ENCODE data around the gene SYNPO2.

Gene SYNPO2

DNA sequence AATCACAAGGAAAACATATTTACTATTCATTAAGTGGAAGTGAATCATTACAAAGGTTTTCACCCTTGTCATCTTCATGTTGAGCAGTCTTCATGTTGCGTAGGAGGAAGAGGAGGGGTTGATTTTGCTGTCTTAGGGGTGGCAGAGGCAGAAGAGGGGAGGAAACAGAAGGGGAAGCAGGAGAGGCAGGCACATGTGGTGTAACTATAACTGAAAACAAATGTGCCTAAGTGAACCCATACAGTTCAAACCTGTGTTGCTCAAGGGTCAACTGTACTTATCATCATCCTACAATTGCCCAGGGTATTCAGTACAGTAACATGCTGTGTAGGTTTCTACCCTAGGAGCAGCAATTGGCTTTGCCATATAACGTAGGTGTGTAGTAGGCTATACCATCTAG, 47.2 kb downstream of the SYNPO2 start:
- no peak for DNase-seq

DNA sequence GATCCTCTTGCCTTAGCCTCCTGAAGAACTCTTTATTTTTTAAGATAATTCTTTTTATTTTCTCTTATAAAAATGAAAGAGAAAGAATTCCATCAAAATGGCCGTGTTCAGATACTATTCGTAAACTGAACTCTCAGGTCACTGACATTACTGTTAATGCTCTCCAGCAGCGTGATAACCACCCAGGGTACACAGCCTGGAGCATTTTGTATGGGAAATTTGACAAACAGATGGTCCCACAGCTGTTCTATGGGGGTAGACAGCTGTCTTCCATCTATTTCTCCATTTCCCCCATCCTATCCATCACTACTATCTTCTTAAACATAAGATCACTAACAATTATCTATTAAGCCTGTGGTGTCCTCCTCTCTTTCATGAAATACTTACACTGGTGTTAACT, 47.8 kb downstream of the SYNPO2 start:
- DNase-seq, result no peak

DNA sequence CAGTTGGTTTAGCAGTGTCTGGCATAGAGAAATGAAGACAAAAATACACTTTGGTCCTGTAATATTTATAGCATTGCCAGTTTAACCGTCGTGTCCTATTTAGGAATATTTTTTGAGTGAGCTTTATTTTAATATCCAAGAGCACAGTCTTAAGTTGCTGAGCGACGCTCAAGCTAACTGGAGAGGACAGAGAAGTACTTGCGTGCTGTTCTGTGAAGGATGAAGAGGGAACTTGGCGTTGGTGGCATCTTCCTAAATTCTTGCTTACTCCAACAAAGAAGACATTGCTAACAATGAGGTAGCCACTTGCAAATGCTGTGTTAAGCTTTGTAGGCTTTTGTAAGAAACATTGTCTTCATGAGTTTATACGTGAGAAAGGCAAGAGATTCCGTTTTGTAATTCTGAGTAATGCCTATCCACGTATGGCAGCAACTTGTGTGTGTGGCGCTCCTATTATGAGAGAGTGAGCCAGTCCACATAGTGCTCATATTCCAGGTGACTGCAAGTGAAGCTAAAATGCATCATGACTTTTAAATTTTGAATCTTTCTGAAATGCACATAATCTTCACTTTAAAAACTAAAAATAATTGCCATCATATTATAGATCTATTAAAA, 50.6 kb downstream of the SYNPO2 start:
- no peak for DNase-seq

DNA sequence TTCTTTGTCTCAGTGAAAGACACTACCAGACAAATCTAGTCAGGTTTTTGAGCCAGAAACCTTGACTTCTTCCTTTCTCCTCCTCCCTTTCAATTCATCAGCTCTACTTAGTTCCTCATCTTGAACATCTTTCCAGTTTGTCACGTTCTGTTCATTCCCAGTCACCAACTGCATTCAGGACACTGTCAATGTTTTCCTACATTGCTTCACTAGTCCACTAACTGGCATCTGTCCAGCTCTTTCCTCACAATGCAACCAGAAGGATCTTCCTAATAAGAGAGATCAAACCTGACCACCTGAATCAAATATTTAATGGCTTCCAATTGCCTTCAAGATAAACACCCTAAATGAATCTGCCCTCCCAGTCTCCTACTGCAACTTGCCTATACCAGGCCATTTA, 52.5 kb downstream of the SYNPO2 start:
- DNase-seq, result no peak

DNA sequence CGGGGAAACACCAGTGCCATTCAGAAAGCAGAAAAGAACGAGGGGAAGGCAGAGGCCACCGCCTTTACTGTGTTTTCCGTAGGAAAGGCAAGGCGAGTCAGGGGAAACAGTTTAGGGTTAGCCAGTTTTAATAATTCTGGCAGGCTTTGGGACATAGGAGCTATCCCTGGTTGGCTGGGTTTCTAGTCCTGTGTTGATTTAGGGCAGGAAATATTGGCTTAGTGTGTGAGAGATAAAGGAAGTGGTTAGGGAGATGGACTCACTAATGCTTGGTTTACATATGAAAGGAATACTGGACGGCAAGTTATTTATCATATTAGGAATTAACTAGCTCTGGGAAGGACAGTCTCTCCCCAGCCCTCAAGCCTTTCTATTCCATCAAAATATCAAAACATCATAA, 53.1 kb downstream of the SYNPO2 start:
- DNase-seq, result no peak

DNA sequence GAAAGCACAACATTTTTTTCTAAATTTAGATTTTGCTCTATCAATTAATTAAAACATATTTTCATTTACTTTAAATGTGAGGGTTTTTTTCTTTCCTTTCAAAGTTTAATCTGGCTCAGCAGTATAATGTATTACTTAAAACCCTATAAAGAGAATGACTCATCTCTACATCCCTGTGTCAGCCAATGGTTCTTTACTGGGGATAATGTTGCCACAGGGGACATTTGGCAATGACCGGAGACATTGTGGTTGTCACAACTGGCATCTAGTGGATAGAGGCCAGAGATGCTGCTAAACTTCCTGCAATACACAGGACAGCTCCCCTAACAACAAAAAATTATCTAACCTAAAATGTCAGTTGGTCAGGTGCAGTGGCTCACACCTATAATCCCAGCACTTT, 53.8 kb downstream of the SYNPO2 start:
- DNase-seq, result no peak

DNA sequence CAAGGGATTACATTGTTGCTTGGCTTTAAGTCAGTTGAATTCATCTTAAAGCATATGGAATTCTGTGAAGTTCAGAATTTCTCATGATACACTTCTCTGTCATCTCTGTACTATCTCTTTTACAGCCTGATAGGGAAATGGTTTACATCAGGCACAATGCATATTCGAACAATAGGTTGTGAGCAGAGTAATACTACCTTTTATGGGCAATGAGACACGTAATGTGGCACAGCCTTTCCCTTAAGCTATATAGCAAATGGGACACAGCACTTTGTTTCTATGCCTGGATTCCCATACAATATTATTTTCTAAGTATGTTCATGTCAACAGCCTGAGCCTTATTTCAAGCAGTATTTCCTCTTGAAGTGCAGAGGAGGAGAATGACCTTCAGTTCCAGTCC, 58.4 kb downstream of the SYNPO2 start:
- DNase-seq, result no peak

DNA sequence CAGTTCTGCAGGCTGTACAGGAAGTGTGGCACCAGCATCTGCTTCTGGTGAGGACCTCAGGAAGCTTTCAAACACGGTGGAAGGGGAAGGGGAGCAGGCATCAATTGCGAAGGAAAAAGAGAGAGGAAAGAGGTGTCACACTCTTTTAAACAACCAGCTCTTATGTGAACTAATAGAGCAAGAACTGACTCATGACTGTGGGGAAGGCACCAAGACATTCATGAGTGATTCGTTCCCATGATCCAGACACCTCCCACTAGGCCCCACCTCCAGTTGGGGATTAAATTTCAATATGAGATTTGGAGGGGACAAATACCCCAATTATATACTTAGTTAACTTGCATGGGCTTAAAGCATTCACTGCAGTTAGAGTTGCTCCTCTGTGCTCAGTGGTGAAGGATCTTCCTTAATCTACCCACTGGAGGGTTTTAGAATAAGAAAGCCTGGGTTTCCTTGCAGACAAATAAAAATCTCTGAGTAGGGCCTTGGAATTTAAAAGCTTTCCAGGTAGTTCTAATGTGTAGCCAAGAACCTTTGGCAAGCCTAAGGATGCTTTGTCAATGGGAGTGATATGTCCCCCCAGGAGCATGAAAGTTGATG, 60.0 kb downstream of the SYNPO2 start:
- DNase-seq, result no peak

DNA sequence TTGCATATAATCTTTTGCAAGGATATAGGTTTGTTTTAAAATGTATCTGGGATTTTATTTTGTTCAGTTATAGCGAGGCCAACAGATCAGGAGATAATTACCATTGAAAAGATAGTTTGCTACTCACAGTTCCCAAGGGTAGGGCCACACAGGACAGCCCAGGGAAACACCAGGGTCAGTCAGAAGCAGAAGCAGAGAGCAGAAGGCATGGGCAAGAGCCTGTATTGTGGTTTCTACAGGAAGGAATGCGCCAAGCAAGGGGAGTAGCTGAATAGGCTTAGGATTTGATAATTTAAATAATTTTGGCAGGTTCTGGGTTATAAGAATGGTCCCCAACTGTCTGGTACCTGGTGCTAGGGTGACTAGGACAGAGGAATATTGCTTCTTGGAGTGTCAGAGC, 61.6 kb downstream of the SYNPO2 start:
- DNase-seq, result no peak

DNA sequence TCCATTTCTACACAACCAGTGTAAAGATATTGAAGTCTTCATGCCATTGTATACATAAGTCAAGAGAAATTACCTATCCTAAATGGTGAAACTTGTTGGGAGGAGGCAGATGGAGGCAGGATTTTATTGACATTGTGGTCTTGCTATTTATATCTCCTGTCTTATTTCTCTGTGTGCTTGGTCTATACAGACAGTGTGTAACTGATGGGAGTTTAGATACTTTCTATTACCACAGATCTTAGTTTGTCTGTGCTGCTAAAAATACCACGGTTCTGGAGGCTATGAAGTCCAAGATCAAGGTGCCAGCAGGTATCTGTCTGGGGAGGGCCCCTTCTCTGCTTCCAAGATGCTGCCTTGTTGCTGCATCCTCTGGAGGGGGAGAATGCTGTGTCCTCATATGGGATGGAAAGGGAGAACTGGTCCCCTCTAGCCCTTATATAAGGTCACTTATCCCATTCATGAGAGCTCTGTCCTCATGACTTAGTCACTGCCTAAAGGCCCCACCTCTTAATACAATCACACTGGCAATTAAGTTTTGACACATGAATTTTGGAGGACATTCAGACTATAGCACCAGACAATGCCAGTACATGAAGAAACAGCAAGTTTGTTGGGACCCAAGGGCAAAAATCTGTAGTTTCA, 62.4 kb downstream of the SYNPO2 start:
- no peak for DNase-seq

DNA sequence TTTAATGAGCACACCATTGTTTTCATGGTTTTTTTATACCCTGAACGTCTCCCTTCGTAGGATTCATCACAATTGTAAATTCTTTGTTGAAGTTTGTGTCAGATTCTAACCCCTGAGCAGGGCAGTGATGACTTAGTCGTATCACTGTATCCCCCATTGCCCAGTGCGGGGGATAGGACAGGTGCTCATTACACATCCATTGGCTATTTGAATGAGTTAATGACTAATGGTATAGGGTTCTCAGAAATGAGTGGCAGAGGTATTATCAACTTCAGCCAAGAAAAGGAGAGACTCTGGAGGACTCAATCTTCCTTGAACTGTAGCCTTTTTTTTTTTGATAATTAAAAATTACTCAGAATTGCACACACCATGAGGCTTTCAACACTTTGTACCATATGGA, 64.6 kb downstream of the SYNPO2 start:
- DNase-seq, result no peak

DNA sequence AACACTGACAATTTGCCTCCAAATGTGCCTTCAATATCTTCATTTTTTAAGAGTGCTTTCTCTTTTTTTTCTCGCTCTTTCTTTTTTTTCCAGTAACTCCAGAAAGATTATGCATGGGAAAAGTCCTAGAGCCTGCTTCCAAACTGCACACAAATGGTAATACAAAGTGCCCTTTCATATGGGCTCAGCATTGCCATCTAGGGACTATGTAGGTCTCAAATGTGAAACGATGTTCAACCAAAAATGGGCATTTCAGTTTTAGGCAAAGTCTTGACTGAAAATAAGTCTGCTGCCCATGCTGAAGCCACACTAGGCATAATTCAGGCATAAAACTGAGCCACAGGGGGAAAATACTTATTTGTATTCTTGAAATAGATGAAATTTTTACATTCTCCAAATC, 65.6 kb downstream of the SYNPO2 start:
- DNase-seq, result no peak

DNA sequence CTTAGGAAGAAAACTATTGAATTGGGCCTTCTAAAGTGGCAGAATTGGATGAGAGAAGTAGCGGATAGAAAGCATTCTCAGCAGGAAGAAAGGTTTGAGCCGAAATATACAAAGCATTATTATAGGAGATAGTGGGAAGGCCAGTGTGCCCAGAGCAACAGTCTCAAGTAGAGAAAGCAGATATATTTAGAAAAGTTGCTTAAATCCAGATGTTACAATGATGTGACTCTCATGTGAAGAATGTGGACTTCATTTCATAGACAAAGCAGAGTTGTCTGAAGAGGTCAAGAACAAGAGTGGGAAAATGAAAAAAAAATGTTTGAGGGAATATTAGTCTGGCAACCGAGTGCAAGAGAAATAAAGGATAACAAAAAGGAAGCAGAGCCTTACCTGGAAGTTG, 66.9 kb downstream of the SYNPO2 start:
- DNase-seq, result no peak

DNA sequence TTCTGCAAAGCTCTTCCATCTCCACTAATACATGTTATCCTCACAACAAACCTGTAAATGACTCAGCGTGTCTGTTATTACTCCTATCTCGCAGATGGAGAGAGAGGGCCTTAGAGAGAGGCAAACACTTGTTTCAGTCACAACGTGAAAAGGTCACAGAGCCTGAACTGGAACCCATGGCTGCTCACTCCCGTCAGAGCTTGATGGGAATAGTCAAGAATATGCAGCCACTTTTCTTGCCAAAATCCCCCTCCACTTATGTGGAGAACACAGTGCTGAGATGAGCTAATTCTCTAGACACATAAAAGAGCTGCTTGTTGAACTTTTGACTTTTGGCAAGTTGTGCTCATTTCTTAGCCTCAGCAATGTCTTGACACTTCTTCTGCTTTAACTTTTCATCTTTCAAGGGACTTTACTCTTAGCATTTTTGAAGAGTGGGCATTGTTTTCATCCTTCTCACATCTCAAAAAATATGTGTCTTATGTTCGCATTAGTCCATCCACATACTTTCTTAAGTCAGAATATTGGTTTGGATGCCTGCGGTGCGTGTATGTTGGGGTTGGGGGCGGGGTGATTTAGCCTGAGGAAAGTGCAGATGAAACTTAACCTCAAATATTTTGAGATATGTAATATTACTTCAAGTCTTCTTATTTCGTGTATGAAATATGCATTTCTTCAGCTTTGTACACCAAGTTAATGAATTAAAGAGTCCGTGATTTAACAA, 69.2 kb downstream of the SYNPO2 start:
- no peak for DNase-seq

DNA sequence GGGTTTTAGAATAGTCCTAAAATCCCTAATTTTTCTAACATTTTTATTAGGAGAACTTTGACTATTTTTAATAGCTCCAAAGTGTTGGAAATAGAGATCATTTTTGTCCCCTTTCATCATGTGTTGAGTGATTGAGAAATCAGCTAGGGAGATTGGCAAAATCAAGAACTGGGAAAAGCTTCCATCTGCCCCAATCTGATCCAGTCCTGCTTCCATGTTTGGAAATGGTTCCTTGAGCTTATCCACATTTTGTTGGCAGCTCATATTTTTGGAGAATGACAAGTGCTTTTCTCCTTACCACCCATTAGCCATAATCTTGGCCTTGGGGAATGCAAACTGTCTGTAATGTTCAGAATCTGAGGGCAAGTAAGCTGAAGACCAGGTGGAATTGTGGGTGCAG, 73.9 kb downstream of the SYNPO2 start:
- no peak for DNase-seq

DNA sequence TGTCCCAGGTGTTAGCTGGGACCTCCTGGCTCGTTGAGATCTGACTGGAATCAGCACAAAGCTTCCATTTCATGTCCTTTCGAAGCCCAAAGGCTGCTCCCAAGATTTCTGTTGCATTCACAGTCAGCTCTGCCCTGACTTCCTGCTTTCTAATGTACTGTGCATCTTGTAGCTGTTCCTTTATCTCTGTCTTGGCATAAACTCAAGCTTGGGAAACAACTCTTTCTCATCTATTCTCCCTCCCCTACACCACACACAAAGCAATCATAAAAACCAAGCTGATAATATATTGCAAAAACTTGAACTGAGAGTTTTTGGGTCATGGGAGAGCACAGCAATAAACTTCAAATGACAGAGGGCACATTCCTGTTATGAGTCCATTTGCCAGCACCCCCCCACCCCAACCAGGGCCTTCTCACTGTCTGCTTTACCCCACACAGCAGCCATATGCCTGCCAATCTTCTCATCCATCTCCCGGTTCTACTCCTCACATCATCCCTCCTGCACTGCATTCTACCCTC, 76.3 kb downstream of the SYNPO2 start:
- no peak for DNase-seq

DNA sequence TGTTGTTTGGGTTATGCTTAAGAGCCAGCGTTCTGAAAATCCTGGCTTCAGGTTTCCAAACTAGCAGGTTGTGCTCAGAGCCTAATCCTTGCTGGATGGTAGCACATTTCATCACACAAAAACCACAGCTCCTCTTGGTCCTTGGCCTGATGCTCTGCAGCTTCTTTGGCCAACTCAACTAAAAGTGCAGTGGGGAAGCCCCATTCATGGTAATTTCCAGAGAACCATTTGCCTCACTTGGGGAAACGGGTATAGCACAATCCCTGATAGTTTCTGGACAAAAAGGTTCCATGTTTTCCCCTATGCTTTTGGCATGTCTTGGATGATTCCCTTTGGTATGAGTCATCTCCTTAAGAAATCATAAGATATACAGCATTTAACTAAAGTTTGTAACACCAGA, 78.7 kb downstream of the SYNPO2 start:
- no peak for DNase-seq

DNA sequence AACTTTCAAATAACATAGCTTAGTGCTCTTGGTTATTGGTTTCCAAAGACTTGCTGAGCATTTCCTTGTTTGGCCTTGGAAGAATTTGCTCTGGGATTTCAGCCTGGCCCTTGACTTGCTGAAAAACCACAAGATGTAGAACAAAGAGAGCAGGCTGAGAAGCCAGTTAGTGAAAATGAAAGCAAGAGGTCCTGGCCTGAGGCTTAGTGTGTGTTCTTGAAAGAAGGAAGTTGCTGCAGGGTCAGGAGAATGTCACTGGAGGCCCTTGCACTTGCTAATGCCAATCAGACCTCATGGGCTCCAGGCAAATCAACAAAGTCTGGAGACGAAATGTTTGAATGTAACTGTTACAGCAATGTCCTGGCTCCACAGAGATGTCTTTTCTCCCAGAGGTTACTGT, 79.4 kb downstream of the SYNPO2 start:
- DNase-seq, result peak; percentile 94

DNA sequence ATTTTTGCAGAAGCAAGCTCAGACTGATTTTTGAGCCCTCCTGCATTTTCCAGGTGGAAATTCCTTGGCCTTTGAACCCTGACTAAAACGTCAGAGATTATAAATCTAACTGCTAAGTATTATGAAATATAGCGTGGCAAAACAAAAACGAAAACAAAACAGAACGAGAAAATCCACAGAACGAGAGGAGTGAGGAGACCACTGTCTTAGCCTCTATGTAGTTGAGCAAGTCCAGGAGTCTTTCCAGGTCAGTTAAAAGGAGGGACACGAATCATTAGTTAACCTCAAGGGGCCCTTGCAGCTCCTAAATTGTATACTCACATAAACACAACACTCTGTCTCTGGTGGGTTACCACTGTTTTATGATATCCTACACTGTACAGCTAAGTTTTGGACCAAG, 80.2 kb downstream of the SYNPO2 start:
- no peak for DNase-seq

DNA sequence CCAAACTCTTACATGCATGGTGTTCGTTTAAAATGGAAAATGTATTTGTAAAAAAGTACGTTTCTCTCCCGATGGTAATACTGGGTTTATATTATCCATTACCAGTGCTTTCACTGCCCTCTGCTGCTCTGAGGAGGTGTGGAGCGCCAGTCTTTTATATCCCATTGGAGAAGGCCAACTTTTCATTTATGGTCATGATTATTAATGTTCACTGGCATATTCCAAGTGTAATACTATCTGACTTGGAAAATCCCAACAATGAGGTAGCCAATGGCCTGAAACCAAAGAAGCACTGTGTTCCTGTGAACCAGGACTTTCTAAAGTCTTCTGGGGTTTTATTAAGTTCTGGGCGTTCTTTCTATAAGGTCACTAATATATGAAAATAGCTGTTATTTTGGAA, 80.7 kb downstream of the SYNPO2 start:
- no peak for DNase-seq

DNA sequence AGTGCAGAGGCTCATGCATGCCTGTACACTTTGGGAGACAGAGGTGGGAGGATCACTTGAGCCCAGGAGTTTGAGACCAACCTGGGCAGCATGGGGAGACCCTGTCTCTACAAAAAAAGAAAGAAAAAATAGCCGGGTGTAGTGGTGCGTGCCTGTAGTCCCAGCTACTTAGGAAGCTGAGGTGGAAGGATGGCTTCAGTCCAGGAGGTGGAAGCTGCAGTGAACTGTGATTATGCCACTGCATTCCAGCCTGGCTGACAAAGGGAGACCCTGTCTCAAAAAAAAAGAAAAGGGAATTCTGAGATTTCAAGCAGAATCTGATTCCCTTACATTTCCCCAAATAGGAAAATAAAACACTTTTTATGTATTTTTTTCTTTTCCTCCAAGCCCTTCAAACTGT, 83.5 kb downstream of the SYNPO2 start:
- no peak for DNase-seq

DNA sequence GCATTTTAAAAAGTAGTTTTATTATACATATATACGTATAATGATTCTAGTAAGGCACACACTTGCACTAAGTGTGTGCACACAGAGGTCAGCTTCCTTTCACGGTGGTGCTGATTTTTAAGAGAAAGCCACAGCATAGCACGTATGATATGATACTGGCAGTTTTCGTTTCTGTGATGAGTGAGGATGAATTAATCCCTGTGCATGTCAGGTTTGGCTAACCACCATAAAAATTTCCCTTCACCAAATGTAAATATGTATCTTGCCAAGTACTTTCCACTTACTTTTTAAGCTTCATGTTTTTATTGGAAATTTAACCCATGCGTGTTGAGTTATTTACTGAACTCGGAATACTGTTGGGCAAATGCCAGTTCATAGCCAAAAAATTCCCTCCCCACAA, 84.6 kb downstream of the SYNPO2 start:
- DNase-seq, result no peak

DNA sequence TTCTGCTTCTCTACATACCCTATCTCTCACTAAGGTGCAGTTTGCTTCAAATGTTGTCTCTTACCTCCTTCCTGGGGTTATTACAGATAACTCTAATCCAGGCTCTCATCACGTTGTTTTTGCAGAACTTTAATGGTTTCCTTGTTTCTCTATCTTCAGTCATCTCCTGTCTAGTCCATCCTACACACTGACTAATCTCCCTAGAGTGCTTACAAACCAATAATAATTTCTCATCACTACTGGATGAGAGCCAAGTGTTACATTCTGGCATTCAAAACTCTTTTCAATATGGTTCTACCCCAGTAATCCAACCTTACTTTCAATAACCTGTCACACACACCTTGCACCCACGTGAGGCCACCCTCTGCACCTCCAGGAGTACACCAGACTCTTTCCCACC, 86.1 kb downstream of the SYNPO2 start:
- no peak for DNase-seq
